ENCODE measurements around the gene ZFTA.
A peak's percentile ranks its signal among the peaks of the same experiment; 100 is the strongest.
"Not testable (repeated sequence)": the region's sequence is repeated elsewhere in the genome, so short reads cannot be mapped to it uniquely, and the experiment has no call there.

ZFTA gene

GRCh38 chr11:63768237-63769041, at the start of gene ZFTA:
TSS of gene ZFTA (minus strand) at chr11:63768775. CDS start at chr11:63768622, 153 bp downstream.
- peak; percentile 54 for DNase-seq

- DNase-seq, result no peak
Measured at GRCh38 chr11:63817758-63818498, 49.4 kb upstream of the ZFTA start.

- no peak for DNase-seq
Measured at GRCh38 chr11:63816732-63817131, 48.2 kb upstream of the ZFTA start.

- DNase-seq, result no peak
Measured at GRCh38 chr11:63816166-63816565, 47.6 kb upstream of the ZFTA start.

- DNase-seq, result peak; percentile 84
Measured at GRCh38 chr11:63814383-63814736, 45.8 kb upstream of the ZFTA start.

- DNase-seq, result peak; percentile 41
Measured at GRCh38 chr11:63813563-63814382, 45.2 kb upstream of the ZFTA start.

GRCh38 chr11:63813035-63813562, 44.5 kb upstream of the ZFTA start, which contains the start of gene SPINDOC:
TSS of gene SPINDOC (plus strand) at chr11:63813456. CDS start at chr11:63813687, 231 bp downstream.
- DNase-seq, result peak; percentile 73

GRCh38 chr11:63811522-63811921, 42.9 kb upstream of the ZFTA start:
- DNase-seq, result no peak

GRCh38 chr11:63810383-63810782, 41.8 kb upstream of the ZFTA start:
- DNase-seq, result not testable (repeated sequence)

- DNase-seq, result no peak
Measured at GRCh38 chr11:63805844-63806415, 37.4 kb upstream of the ZFTA start.

- peak; percentile 52 for DNase-seq
Measured at GRCh38 chr11:63804259-63804658, 35.7 kb upstream of the ZFTA start.

GRCh38 chr11:63802637-63803414, 34.3 kb upstream of the ZFTA start:
- DNase-seq, result no peak

- DNase-seq, result no peak
Measured at GRCh38 chr11:63800921-63801320, 32.3 kb upstream of the ZFTA start.

- DNase-seq, result no peak
Measured at GRCh38 chr11:63795066-63795465, 26.5 kb upstream of the ZFTA start.

GRCh38 chr11:63793161-63793560, 24.6 kb upstream of the ZFTA start:
- DNase-seq, result no peak

GRCh38 chr11:63791495-63792167, 23.1 kb upstream of the ZFTA start:
- no peak for DNase-seq

- no peak for DNase-seq
Measured at GRCh38 chr11:63785823-63786222, 17.2 kb upstream of the ZFTA start.

- no peak for DNase-seq
Measured at GRCh38 chr11:63783925-63784592, 15.5 kb upstream of the ZFTA start.

GRCh38 chr11:63782749-63783148, 14.2 kb upstream of the ZFTA start:
- no peak for DNase-seq

- DNase-seq, result no peak
Measured at GRCh38 chr11:63779039-63779438, 10.5 kb upstream of the ZFTA start.

- DNase-seq, result no peak
Measured at GRCh38 chr11:63775191-63775590, 6.6 kb upstream of the ZFTA start.

Measured in NCI-H526 treated with DMSO at 0.1 percent for 48 hours (cell line).